HG02981 (cell line): ENCODE measurements around the gene MTUS2.
"Not testable (repeated sequence)": the region's sequence is repeated elsewhere in the genome, so short reads cannot be mapped to it uniquely, and the experiment has no call there.

Experiments
- ATAC-seq: cut with Tn5 transposase; IDR thresholded peaks from one replicate; pipeline ENCODE4 v1.9.1; 2021; ENCODE audit warnings: mild to moderate bottlenecking, moderate library complexity; ENCODE audit not compliant: unreplicated experiment

MTUS2 gene

GRCh38 chr13:29210676-29211075 lies 390.5 kb downstream of the MTUS2 start:
- no peak for ATAC-seq

- ATAC-seq = not testable (repeated sequence)
Measured at GRCh38 chr13:29211162-29211561, 391.0 kb downstream of the MTUS2 start.

- ATAC-seq = no peak
Measured at GRCh38 chr13:29222458-29222857, 402.3 kb downstream of the MTUS2 start.

- no peak for ATAC-seq
Measured at GRCh38 chr13:29224206-29224605, 404.1 kb downstream of the MTUS2 start.

GRCh38 chr13:29227576-29227975 lies 407.4 kb downstream of the MTUS2 start:
- no peak for ATAC-seq

GRCh38 chr13:29230299-29230845 lies 410.2 kb downstream of the MTUS2 start:
- no peak for ATAC-seq

- ATAC-seq = no peak
Measured at GRCh38 chr13:29239653-29240525, 419.8 kb downstream of the MTUS2 start.

- ATAC-seq = no peak
Measured at GRCh38 chr13:29254626-29255370, 434.7 kb downstream of the MTUS2 start.

GRCh38 chr13:29255567-29255966 lies 435.4 kb downstream of the MTUS2 start:
- no peak for ATAC-seq

GRCh38 chr13:29260684-29261083 lies 440.5 kb downstream of the MTUS2 start:
- no peak for ATAC-seq

GRCh38 chr13:29266261-29266660 lies 446.1 kb downstream of the MTUS2 start:
- no peak for ATAC-seq

- no peak for ATAC-seq
Measured at GRCh38 chr13:29266756-29267733, 446.9 kb downstream of the MTUS2 start.

- ATAC-seq = no peak
Measured at GRCh38 chr13:29270271-29270985, 450.3 kb downstream of the MTUS2 start.

GRCh38 chr13:29271606-29272005 lies 451.5 kb downstream of the MTUS2 start:
- no peak for ATAC-seq

- ATAC-seq = no peak
Measured at GRCh38 chr13:29279356-29280254, 459.5 kb downstream of the MTUS2 start.

GRCh38 chr13:29281932-29282495 lies 461.9 kb downstream of the MTUS2 start:
- ATAC-seq = no peak

- no peak for ATAC-seq
Measured at GRCh38 chr13:29284726-29285125, 464.6 kb downstream of the MTUS2 start.

GRCh38 chr13:29287237-29287636 lies 467.1 kb downstream of the MTUS2 start:
- no peak for ATAC-seq

- no peak for ATAC-seq
Measured at GRCh38 chr13:29292045-29292444, 471.9 kb downstream of the MTUS2 start.
